T-helper 9 cell (primary cell): ENCODE measurements around the gene TASL.
"Not testable (repeated sequence)": the region's sequence is repeated elsewhere in the genome, so short reads cannot be mapped to it uniquely, and the experiment has no call there.

Experiments used
- DNase-seq: peaks from one replicate; pipeline ENCODE4 v3.0.0-alpha.2; 2020
- total RNA-seq, 2 donors: gene quantifications; one replicate each; lab custom pipeline; 2026; lab: John Stamatoyannopoulos, UW

Gene TASL
- total RNA-seq: 0.98 to 1.2 reads per million in 2 donors

DNA sequence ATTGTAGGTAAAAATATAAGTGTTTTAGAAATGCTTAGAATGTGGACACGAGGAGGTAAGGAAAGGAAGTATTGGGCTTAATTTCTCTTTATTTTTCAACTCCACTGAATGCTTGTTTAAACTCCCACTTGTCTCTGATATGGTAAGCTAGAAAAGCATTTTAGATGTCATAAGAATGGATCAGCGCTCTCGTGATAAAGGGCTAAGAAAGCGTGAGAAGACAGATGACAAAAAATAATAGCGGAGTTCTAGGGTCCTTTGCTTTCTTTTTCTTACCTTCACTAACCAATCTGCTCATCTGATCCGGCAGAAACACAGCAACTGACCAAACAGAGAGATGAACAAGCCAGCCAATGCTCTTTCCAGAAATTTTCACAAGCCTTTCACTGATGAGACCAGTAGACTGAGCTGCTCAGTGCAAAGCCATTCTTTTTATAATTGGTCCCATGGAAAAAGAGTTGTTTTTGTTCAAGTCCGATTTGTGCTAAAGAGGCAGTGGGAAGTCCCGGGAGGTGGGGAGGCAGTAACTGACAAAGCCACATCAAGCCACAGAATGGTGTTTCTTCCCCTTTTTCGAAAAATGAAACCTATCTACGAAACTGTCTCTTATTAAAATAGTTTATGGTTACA is at the start of gene TASL:
TASL (minus strand) TSS at position 405 of the 630 bp plus-strand sequence. CDS start 17,411 bp downstream, outside the sequence.
- no peak for DNase-seq

- DNase-seq: no peak
Observed at GRCh38 chrX:30626402-30626801, 48.8 kb upstream of the TASL start.

DNA sequence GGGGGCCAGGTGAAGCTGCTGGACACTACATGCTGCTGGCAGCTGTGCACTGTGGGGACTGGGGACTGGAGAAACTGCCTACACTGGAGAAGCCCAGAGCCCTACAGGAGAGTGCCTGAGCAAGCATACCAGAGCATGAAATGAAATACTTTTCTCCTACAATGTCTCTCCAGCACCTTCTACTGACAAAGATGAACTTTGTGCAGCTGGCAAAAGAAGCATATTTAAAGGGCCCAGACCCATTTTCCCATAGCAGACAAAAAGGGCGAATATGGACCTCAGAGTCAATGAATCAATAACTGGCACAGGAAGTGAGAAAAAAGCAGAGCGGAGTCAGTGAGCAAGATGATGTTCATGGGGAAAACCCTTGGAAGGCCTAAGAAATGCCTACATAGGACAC is 44.8 kb upstream of the TASL start:
- no peak for DNase-seq

GRCh38 chrX:30620980-30621618 is 43.5 kb upstream of the TASL start:
- DNase-seq: no peak

DNA sequence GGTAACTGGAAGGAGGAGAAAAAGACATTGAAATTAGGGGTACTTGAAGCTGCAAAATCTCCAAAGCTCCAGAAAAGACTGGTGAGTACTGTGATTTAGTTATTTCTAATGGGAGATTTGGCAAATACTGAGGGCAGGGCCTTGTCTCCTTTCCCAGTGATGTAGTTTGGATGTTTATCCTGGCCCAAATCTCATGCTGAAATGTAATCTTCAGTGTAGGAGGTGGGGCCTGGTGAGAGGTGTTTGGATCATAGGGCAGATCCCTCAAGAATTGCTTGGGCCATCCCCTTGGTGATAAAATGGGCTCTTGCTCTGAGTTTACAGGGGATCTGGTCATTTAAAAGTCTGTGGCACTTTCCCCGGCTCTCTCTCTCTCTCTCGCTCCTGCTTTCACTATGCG is 42.6 kb upstream of the TASL start:
- no peak for DNase-seq

GRCh38 chrX:30618160-30618765 is 40.7 kb upstream of the TASL start:
- DNase-seq: no peak

- DNase-seq: no peak
Observed at GRCh38 chrX:30615229-30615628, 37.7 kb upstream of the TASL start.

GRCh38 chrX:30613721-30614120 is 36.2 kb upstream of the TASL start:
- no peak for DNase-seq

DNA sequence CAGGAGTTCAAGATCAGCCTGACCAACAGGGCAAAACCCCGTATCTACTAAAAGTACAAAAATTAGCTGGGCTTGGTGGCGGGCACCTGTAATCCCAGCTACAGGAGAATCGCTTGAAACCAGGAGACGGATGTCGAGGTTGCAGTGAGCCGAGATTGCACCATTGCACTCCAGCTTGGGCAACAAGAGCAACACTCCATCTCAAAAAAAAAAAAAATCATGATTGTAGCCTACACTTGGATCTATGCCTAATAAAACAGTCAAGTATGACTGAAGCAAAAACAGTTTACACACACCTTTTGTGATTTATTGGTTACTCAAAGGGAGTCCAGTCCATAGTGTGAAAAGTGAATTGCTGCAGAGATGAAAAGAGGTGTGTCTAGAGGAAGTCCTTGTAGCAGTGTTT is 34.7 kb upstream of the TASL start:
- no peak for DNase-seq

GRCh38 chrX:30610026-30610425 is 32.5 kb upstream of the TASL start:
- no peak for DNase-seq

DNA sequence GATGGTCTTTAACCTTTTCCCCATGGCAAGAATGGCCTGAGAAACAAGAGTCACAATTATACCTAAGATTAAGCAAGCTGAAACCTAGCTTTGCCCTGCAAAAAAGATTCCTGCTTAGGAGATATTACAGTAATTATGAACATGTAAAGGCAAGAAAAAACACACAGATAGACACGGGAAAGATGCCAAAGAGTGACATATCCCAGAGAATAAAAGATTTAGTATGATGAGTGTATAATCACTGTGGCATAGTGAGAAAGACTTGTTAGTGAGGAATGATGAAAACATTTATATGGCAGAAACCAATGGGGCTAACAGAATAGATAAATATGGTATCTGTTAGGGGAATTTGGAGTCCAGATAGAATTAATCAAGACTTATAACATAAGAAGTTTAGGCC is 29.6 kb upstream of the TASL start:
- DNase-seq: no peak

DNA sequence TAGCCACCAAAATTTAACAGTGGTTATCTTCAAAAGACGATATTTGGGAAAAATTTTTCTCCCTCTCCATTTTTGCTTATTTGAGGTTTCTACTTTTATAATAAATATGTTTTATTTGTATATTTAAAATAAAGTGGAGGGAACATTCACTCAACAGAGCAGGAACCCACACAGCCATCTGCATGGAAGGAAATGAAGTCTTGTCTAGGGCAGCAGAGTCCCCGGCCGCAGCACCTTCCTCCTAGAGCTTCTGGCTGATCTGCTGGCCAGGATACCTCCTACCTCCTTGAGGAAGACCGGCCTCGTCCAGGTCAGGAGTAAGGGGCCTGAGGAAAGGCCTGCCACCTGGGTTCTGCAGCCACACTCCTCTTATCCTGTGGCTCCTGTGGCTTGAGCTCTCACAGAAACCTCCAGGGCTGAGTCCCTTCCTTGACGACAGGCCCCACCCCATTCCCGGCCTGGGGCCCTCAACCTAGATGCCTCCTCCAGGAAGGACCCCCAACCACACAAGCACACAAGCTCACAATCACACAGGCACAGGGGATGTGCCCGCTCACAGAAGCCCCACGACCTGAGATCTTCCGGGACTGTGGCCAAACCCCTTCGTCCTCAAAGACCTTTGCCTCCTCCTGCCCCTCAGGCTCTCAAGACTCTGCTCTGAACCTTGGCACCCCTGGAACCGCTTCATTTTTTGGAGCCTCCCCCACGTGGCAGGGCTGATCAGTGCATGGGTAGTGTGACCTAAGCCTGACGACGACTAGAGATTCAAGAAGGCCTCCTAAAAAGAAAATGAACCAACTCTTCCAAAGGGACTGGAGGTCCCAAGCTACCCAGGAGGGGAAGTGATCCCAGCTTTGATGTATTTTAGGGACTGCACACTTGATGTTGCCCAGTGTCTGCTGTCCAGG is 23.0 kb upstream of the TASL start:
- DNase-seq: not testable (repeated sequence)

- DNase-seq: no peak
Observed at GRCh38 chrX:30597216-30598012, 19.8 kb upstream of the TASL start.

- no peak for DNase-seq
Observed at GRCh38 chrX:30593440-30594200, 16.1 kb upstream of the TASL start.

DNA sequence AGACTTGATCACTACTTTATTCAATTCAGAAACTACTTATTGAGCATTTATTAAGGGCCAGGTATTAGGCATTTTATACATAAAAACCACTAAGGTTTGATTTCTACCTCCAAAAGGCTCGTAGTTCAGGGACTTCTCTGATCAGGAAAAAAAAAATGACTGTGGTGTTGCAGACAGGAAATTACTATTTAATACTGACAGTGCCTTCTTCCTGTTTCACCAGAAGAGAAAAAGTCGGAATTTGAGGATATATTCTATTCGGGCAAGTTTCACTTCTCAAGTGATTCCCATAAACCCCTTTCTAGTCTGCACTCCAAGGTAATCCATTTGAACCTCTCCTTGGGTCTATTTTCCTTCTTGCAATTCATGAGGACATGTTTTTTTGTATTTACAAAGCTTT is 15.3 kb upstream of the TASL start:
- DNase-seq: no peak

GRCh38 chrX:30590368-30590767 is 12.8 kb upstream of the TASL start:
- no peak for DNase-seq

DNA sequence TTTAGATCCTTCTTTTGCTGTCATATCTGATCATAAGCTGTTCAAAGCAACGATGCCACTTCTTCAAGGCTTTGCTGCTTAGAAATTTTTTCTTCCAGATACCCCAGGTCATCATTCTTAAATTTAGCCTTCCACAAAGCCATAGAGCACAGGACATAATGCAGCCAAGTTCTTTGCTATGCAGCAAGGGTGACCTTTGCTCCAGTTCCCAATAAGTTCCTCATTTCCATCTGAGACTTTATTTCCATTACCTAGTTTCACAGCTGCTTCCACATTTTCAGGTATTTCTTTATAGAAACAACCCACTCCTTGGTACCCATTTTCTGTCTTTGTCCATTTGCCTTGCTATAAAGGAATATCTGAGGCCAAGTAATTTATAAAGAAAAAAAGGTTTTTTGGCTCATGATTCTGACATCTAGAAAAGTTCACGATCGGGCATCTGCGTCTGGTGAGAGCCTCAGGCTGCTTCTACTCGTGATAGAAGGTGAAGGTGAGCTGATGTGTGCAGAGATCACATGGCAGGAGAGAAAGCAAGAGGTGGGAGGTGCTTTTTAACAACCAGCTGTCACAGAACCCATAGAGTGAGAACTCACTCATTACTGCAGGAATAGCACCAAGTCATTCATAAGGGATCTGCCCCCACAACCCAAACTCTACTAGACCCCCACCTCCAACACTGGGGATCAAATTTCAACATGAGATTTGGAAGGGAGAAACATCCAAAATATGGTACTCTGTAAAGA is 11.8 kb upstream of the TASL start:
- no peak for DNase-seq

GRCh38 chrX:30586516-30586915 is 8.9 kb upstream of the TASL start:
- DNase-seq: no peak

- no peak for DNase-seq
Observed at GRCh38 chrX:30582664-30583063, 5.1 kb upstream of the TASL start.

DNA sequence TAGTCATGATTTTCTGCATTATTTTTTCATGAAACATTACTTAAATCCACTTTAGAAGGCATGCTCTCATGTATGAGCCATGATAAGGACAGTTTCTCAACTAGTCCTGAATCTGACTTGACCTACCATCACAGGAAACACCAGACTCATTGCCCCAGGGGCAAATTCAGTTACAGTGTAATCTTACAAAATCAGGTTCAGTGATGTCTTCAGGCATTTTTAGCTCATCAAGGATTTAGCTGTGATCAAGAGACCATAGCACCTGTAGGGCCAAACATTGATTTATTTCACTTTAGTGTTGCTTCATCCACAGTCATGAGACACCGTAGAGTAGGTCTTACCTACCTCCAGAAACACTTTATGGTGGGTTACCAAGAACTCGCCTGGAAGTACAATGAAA is 3.1 kb upstream of the TASL start:
- no peak for DNase-seq

- no peak for DNase-seq
Observed at GRCh38 chrX:30576881-30577280, 685 bp downstream of the TASL start.
